ENCODE measurements around the gene ENTR1. TPM values are rescaled to one million over a fixed set of nuclear protein-coding genes. Genes with fewer than 3 reads are reported as not detected.

ENTR1 gene
- total RNA-seq, 3 donors from 2014 or later: 23.7 to 54.4 (median 36.0) TPM

- no peak for TF ChIP-seq POLR2AphosphoS5 (IDR thresholded peaks at IDR 0.05)
- no peak for TF ChIP-seq POLR2A (IDR thresholded peaks at IDR 0.05)
- TF ChIP-seq, protein P1, sequence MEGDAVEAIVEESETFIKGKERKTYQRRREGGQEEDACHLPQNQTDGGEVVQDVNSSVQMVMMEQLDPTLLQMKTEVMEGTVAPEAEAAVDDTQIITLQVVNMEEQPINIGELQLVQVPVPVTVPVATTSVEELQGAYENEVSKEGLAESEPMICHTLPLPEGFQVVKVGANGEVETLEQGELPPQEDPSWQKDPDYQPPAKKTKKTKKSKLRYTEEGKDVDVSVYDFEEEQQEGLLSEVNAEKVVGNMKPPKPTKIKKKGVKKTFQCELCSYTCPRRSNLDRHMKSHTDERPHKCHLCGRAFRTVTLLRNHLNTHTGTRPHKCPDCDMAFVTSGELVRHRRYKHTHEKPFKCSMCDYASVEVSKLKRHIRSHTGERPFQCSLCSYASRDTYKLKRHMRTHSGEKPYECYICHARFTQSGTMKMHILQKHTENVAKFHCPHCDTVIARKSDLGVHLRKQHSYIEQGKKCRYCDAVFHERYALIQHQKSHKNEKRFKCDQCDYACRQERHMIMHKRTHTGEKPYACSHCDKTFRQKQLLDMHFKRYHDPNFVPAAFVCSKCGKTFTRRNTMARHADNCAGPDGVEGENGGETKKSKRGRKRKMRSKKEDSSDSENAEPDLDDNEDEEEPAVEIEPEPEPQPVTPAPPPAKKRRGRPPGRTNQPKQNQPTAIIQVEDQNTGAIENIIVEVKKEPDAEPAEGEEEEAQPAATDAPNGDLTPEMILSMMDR (IDR thresholded peaks at IDR 0.05): no peak
- intact Hi-C loops (cut with DNase I; ENCODE audit: low total_unique reads): no loop called here
- Histone ChIP-seq H3K4me1 (no peaks in the 10 kb centered on the region), H3K27me3 (no peaks in the 10 kb centered on the region), H3K27ac (peak overlapping the region in 1 of 2 donors; percentile 32), H3K4me3 (no peak overlapping the region), H3K9me3 (no peaks in the 10 kb centered on the region), H3K36me3 (no peaks in the 10 kb centered on the region)
- DNase-seq (ENCODE audit: low spot score in 2 of 2): no peak
These were observed 56.5 kb downstream of the ENTR1 start for GRCh38 chr9:136353757-136354488.

DNA sequence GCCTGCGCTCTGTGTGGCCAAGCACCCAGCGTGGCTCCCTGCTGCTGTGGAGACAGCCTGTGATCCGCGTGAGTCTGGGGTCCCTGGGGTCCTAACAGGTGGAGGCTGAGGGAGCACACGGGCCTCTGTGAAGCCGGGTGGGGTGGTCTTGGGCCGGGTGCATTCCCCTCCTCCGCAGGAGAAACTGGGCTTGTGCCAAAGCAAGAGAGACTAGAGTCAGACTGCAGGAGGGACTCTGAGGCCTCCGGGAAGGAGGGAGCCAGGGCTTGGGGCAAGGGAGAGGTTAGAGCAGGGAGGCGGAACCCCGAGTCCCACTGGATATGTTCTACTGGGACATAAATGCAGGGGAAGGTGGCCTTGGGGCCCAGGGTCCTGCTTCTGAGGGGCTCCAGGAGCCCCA is 57.3 kb downstream of the ENTR1 start:
- no peaks in the 10 kb centered on the region for H3K27me3 ChIP-seq
- H3K4me3 ChIP-seq: no peak overlapping the region
- no peak for TF ChIP-seq POLR2AphosphoS5 (IDR thresholded peaks at IDR 0.05)
- TF ChIP-seq, protein P1 (IDR thresholded peaks at IDR 0.05): no peak
- no peak for TF ChIP-seq POLR2A (IDR thresholded peaks at IDR 0.05)
- H3K27ac ChIP-seq: no peak overlapping the region
- intact Hi-C loops (cut with DNase I; ENCODE audit: low total_unique reads): no loop called here
- DNase-seq (ENCODE audit: low spot score in 2 of 2): no peak
- H3K9me3 ChIP-seq: no peaks in the 10 kb centered on the region
- no peaks in the 10 kb centered on the region for H3K36me3 ChIP-seq
- no peaks in the 10 kb centered on the region for H3K4me1 ChIP-seq

DNA sequence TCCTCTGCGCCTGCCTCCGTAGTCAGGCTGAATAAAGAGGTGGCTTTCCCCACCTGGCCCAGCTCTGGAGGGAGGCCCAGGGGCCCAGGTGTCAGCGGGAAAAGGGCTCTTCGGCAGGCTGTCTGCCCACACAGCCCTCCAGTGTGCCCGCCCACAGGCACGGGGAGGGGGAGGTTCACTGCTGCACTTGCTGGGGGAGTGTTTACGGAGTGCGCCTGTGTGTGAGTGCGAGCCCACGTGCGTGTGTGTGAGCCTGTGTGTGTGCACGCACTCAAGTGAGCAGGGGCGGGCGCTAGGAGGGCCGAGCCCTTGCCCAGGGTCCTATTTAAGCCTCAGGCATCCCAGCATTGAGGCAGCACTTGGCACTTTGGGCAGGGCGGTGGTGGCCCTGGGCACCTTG is 57.7 kb downstream of the ENTR1 start:
- no peak for DNase-seq (ENCODE audit: low spot score in 2 of 2)
- H3K27me3 ChIP-seq: no peaks in the 10 kb centered on the region
- peak overlapping the region in 1 of 3 donors; percentile 31 for H3K4me3 ChIP-seq
- intact Hi-C loops (cut with DNase I; ENCODE audit: low total_unique reads): no loop called here
- H3K27ac ChIP-seq: no peak overlapping the region
- H3K4me1 ChIP-seq: no peaks in the 10 kb centered on the region
- TF ChIP-seq POLR2AphosphoS5 (IDR thresholded peaks at IDR 0.05) (no peak), POLR2A (IDR thresholded peaks at IDR 0.05) (no peak)
- TF ChIP-seq, protein P1 (IDR thresholded peaks at IDR 0.05): no peak
- no peaks in the 10 kb centered on the region for H3K9me3 ChIP-seq
- no peaks in the 10 kb centered on the region for H3K36me3 ChIP-seq

Other genes with a start within 250 kb of the ENTR1 start
- gene LHX3, start 205.5 kb downstream of the ENTR1 start, total RNA-seq: not detected
- 1 to 10 TPM; 5.6 to 8.8 (median 6.2) TPM for gene QSOX2, start 164.8 kb downstream of the ENTR1 start, total RNA-seq
- not detected for gene CCDC187, start 106.5 kb downstream of the ENTR1 start, total RNA-seq
- gene GPSM1, start 83.1 kb downstream of the ENTR1 start, total RNA-seq: 10 to 100 TPM in 1 of 3 donors, 1 to 10 TPM in 2; 5.6 to 19.0 (median 8.6) TPM
- gene DNLZ, start 46.9 kb downstream of the ENTR1 start, total RNA-seq: 10 to 100 TPM; 35.4 to 57.4 (median 40.0) TPM
- gene CARD9, start 36.9 kb downstream of the ENTR1 start, total RNA-seq: 1 to 10 TPM; 3.0 to 7.6 (median 3.3) TPM
- 1 to 10 TPM; 4.6 to 7.5 (median 6.7) TPM for gene SNAPC4, start 10.4 kb downstream of the ENTR1 start, total RNA-seq
- 10 to 100 TPM; 31.4 to 37.0 (median 35.1) TPM for gene PMPCA, start within 50 bp of the ENTR1 start, total RNA-seq
- gene INPP5E, start 29.2 kb upstream of the ENTR1 start, total RNA-seq: 1 to 10 TPM; 6.2 to 8.5 (median 8.2) TPM
- gene SEC16A, start 72.4 kb upstream of the ENTR1 start, total RNA-seq: 10 to 100 TPM; 41.9 to 55.1 (median 42.9) TPM
- gene NOTCH1, start 135.4 kb upstream of the ENTR1 start, total RNA-seq: 10 to 100 TPM; 12.6 to 33.8 (median 21.1) TPM